Nephron progenitor cell (in vitro differentiated cells): ENCODE measurements around the gene OR1D5.

Source experiments
- DNase-seq: peaks from one replicate; pipeline ENCODE4 v3.0.0; 2021
- H3K27ac Mint-ChIP-seq: 2 replicates; pipeline ENCODE4 v1.8.0; 2021; ENCODE audit warnings: mild to moderate bottlenecking, moderate library complexity, mixed read lengths
- H3K27me3 Mint-ChIP-seq: 2 replicates; pipeline ENCODE4 v1.8.0; 2021; ENCODE audit warnings: mild to moderate bottlenecking, low read depth, mixed read lengths; ENCODE audit not compliant: poor library complexity
- H3K36me3 Mint-ChIP-seq: 2 replicates; pipeline ENCODE4 v1.8.0; 2021; ENCODE audit warnings: low read depth, mixed read lengths
- H3K4me1 Mint-ChIP-seq: 2 replicates; pipeline ENCODE4 v1.8.0; 2021; ENCODE audit warnings: mixed read lengths
- H3K4me3 Mint-ChIP-seq: 2 replicates; pipeline ENCODE4 v1.8.0; 2021; ENCODE audit warnings: mild to moderate bottlenecking, moderate library complexity, mixed read lengths
- H3K9me3 Mint-ChIP-seq: 2 replicates; pipeline ENCODE4 v1.8.0; 2021; ENCODE audit warnings: mild to moderate bottlenecking, moderate library complexity, mixed read lengths
- TF ChIP-seq, protein P1 (sequence below): fragments of 200-600 bp; sonication (generic); IDR thresholded peaks from 2 replicates; pipeline ENCODE4 v1.5.0; 2021; ENCODE audit warnings: antibody characterized with exemption

OR1D5 gene

DNA sequence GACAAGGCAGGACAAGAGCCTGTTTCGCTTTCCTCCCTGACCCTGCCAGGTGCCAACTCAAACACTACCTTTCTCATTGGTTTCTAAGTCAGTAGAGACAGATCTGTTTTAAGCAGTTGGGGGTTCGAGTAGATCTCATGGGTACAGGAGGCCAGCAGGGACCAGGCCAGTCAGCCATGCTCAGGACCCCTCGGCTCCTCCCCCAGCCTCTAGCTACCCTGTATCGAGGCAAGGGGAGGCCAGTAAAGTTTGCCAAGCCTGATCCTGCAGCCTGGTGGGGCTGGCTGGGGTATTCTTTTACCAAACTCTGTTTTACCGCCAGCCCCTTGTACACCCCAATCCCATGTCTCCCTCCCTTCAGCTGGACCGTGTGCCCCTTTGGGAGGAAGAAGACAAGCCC lies 26.6 kb downstream of the OR1D5 start:
- no peaks in the 10 kb centered on the region for H3K9me3 Mint-ChIP-seq
- no peak for DNase-seq
- peaks cover 17% of the 10 kb centered on the region for H3K27me3 Mint-ChIP-seq
- H3K36me3 Mint-ChIP-seq: no peaks in the 10 kb centered on the region
- TF ChIP-seq, protein P1, sequence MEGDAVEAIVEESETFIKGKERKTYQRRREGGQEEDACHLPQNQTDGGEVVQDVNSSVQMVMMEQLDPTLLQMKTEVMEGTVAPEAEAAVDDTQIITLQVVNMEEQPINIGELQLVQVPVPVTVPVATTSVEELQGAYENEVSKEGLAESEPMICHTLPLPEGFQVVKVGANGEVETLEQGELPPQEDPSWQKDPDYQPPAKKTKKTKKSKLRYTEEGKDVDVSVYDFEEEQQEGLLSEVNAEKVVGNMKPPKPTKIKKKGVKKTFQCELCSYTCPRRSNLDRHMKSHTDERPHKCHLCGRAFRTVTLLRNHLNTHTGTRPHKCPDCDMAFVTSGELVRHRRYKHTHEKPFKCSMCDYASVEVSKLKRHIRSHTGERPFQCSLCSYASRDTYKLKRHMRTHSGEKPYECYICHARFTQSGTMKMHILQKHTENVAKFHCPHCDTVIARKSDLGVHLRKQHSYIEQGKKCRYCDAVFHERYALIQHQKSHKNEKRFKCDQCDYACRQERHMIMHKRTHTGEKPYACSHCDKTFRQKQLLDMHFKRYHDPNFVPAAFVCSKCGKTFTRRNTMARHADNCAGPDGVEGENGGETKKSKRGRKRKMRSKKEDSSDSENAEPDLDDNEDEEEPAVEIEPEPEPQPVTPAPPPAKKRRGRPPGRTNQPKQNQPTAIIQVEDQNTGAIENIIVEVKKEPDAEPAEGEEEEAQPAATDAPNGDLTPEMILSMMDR: no peak
- H3K27ac Mint-ChIP-seq: no peak overlapping the region
- H3K4me3 Mint-ChIP-seq: no peak overlapping the region
- H3K4me1 Mint-ChIP-seq: peaks cover 18% of the 10 kb centered on the region

DNA sequence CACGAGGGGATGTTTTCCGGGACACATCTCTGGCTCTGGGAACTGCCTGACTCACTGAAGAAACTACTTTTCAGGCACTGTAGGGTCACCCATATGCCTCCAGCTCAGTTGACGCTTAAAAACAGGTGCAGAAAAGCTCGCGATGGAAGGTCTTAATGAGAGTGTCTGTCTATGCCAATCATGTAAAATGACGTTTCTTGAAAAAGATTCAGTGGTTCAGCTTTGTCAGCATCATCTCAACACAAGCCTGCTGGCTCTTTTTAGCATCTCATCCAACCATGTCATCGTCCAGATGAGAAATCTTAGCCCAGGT lies 27.5 kb downstream of the OR1D5 start:
- no peak overlapping the region for H3K27ac Mint-ChIP-seq
- no peak overlapping the region for H3K4me3 Mint-ChIP-seq
- H3K9me3 Mint-ChIP-seq: no peaks in the 10 kb centered on the region
- peaks cover 12% of the 10 kb centered on the region for H3K27me3 Mint-ChIP-seq
- H3K36me3 Mint-ChIP-seq: no peaks in the 10 kb centered on the region
- H3K4me1 Mint-ChIP-seq: peaks cover 18% of the 10 kb centered on the region
- no peak for DNase-seq
- TF ChIP-seq, protein P1: no peak

DNA sequence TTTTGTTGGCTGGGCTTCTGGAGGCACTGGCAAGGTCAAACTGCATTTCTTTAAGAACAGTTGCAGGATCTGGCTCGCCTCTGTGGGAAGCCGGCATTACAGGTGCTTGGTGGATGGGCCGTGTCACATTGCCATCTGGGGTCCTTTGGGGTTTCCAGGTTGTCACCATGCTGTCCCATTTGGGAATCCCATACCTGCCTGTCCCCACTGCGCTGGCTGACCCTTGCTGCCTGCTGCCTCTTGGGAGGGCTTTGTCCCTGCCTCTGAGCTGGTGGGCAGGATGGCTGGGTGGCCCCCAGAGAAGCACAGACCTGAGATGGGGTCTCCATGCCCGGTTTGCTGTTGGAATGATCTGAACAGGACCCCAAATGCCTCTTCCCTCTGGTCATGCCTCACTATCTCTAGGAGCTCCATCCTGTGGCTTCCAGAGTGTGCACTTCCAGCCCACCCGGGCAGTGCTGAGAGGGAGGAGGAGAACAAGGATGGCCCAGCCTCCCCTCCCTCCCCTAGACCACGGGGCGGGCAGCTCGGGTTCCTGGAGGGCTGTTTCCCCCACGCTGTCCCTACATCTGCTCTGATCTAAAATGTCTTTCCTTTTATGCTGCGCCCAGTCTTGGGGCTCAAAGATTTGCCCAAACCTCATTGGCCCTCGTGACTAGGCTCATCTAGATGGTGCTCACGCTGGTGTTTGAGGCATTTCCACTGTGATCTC lies 28.0 kb downstream of the OR1D5 start:
- no peak for DNase-seq
- Mint-ChIP-seq H3K9me3 (no peaks in the 10 kb centered on the region), H3K4me3 (no peak overlapping the region), H3K36me3 (no peaks in the 10 kb centered on the region), H3K27ac (no peak overlapping the region), H3K4me1 (peaks cover 18% of the 10 kb centered on the region), H3K27me3 (peaks cover 12% of the 10 kb centered on the region)
- TF ChIP-seq, protein P1: no peak

DNA sequence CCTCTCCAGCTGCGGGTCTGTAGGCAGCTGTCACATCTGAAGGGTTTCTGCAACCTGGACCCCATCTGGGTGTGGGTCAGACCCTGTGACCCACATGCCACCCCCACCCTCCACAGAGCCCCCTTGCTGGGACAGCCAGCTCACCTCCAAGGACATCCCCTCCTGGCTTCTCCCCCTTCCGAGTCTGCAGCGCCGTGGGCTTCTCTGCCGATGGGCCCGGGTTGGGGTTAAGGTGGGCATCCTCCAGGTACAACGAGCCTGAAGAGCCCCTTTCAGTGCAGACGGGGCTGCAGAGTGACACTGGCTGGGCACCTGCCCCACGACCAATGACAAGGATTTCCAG lies 28.9 kb downstream of the OR1D5 start:
- Mint-ChIP-seq H3K4me3 (no peak overlapping the region), H3K9me3 (no peaks in the 10 kb centered on the region), H3K36me3 (no peaks in the 10 kb centered on the region), H3K4me1 (peaks cover 18% of the 10 kb centered on the region), H3K27ac (no peak overlapping the region), H3K27me3 (peaks cover 10% of the 10 kb centered on the region)
- DNase-seq: no peak
- TF ChIP-seq, protein P1: no peak

DNA sequence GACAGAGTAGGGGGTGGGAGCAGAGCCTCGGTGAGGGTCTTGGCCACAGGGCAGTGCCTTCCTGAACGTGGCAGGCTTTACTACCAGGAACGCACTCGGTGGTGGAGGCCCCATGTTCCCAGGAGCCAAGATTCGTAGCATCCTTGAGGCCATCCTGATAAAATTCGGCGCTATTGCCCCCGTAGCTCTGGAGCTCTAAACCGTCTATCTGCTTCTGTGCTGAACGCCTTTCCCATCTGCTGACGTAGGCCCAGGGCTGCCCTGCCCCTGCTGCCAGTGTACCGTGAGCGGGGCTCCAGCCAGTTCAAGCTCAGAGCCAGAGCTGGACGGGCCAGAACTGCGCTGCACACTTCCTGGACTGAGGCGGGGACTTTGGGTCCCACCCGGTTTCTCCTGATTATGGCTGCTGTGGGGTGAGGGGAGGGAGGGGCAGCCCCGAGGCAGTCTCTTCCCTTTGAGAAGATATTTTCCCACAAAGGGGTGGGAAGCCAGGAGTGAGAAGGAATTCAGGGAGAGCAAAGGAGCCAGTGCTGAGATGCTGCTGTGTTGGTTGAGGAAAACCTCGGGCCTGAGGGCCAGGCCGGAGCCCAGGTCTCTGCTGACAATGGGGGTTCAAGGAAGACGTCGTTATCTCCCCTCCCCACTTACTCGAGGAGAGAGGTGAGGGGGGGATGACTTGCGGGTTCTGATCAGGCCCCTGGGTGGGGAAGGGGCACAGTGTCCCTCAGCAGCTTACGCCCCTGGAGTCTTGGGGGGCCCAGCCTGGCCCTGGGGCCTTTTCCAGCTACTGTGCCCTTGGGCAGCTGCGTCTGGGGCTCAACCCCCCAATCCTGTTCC lies 29.4 kb downstream of the OR1D5 start:
- TF ChIP-seq, protein P1: no peak
- Mint-ChIP-seq H3K4me1 (peaks cover 20% of the 10 kb centered on the region), H3K27ac (peak overlapping the region; percentile 59), H3K4me3 (no peak overlapping the region), H3K27me3 (peaks cover 9% of the 10 kb centered on the region), H3K36me3 (no peaks in the 10 kb centered on the region), H3K9me3 (no peaks in the 10 kb centered on the region)
- DNase-seq: no peak

DNA sequence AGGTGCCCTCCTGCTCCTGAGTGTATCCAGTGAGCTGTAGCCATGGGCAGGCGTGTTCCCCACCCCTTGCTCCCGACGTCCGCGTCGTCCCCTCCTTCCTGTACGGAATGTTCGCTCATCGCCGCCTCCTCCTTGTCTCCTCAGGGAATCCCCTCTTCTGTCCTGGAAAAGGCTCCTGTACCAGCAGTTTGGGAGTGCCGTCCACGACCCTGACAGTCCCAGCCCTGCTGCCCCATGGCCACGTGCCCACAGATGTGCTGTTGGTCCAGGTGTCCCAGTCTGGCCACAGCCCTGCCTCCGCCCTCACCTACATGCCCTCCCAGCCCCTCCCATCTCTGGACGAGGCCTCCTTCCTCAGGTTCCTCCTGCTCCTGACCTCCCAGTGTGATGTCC lies 30.2 kb downstream of the OR1D5 start:
- H3K4me3 Mint-ChIP-seq: no peak overlapping the region
- H3K4me1 Mint-ChIP-seq: peaks cover 20% of the 10 kb centered on the region
- H3K27me3 Mint-ChIP-seq: peaks cover 9% of the 10 kb centered on the region
- no peaks in the 10 kb centered on the region for H3K9me3 Mint-ChIP-seq
- H3K27ac Mint-ChIP-seq: peak overlapping the region; percentile 59
- no peaks in the 10 kb centered on the region for H3K36me3 Mint-ChIP-seq
- TF ChIP-seq, protein P1: no peak
- DNase-seq: no peak
